ENCODE measurements around the gene ACKR4. TPM values are rescaled to one million over a fixed set of nuclear protein-coding genes. Genes with fewer than 3 reads are reported as not detected.

Gene ACKR4
- total RNA-seq, 1 donor, result 0.72 TPM

DNA sequence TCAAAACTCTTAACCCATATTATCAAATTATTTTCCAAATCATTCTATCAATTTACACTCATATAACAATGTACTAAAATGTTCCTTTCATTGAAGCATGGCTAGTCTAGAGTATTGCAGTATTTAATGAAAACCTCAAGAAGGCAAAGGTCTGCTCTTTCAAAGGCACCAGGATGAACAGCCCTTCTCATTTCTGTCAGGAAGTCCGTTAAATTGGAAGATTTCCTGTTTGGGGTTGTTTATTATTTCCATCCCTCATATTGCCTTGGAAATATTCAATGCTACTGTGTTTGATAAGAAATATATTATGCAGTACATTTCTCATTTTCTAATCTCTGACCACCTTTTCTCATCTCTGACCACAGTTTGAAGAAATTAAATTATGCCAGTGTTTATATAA lies 25.1 kb downstream of the ACKR4 start:
- no peak for DNase-seq (ENCODE audit: insufficient read length, low spot score, missing footprints)
- Histone ChIP-seq H3K79me2 (ENCODE audit: insufficient read depth, low read length) (no peaks in the 10 kb centered on the region), H3K27me3 (ENCODE audit: insufficient read depth, low read length) (no peaks in the 10 kb centered on the region), H3K4me1 (ENCODE audit: insufficient read depth, low read length) (peaks cover 12% of the 10 kb centered on the region), H3K36me3 (ENCODE audit: insufficient read depth, low read length) (peaks cover 3% of the 10 kb centered on the region), H3K27ac (ENCODE audit: low read depth, low read length) (no peak overlapping the region), H4K20me1 (ENCODE audit: insufficient read depth, low read length) (no peaks in the 10 kb centered on the region), H3K4me2 (ENCODE audit: insufficient read depth, low read length) (no peak overlapping the region), H2AFZ (ENCODE audit: low read length) (no peak overlapping the region), H3K9me3 (ENCODE audit: low read depth, low read length) (no peaks in the 10 kb centered on the region), H3K4me3 (ENCODE audit: insufficient read depth, low read length) (no peak overlapping the region)
- TF ChIP-seq, protein P1, sequence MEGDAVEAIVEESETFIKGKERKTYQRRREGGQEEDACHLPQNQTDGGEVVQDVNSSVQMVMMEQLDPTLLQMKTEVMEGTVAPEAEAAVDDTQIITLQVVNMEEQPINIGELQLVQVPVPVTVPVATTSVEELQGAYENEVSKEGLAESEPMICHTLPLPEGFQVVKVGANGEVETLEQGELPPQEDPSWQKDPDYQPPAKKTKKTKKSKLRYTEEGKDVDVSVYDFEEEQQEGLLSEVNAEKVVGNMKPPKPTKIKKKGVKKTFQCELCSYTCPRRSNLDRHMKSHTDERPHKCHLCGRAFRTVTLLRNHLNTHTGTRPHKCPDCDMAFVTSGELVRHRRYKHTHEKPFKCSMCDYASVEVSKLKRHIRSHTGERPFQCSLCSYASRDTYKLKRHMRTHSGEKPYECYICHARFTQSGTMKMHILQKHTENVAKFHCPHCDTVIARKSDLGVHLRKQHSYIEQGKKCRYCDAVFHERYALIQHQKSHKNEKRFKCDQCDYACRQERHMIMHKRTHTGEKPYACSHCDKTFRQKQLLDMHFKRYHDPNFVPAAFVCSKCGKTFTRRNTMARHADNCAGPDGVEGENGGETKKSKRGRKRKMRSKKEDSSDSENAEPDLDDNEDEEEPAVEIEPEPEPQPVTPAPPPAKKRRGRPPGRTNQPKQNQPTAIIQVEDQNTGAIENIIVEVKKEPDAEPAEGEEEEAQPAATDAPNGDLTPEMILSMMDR (IDR thresholded peaks at IDR 0.05; ENCODE audit: extremely low read depth, low read depth, low read length), result no peak

DNA sequence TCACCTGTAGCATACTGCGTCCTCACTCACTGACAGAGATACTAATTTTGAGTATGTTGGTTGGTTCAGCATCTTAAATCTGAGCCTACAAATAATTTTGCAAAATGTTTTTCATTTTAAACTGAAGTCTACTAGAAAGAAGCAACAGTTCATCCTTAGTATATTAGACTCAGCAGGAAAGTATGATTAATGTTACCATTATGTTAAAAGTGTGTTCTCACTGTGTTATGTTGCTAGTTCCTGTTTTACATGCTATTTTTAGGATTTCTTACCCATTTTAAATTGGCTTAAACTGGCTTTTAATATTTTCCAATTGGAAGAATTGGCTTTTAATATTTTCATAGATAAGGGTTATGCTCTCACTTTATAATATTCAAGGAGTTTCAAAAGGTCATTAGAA lies 25.7 kb downstream of the ACKR4 start:
- Histone ChIP-seq H3K36me3 (ENCODE audit: insufficient read depth, low read length) (peaks cover 8% of the 10 kb centered on the region), H3K27me3 (ENCODE audit: insufficient read depth, low read length) (no peaks in the 10 kb centered on the region), H3K27ac (ENCODE audit: low read depth, low read length) (no peak overlapping the region), H3K4me3 (ENCODE audit: insufficient read depth, low read length) (no peak overlapping the region), H3K4me1 (ENCODE audit: insufficient read depth, low read length) (peaks cover 12% of the 10 kb centered on the region), H3K9me3 (ENCODE audit: low read depth, low read length) (no peaks in the 10 kb centered on the region), H3K79me2 (ENCODE audit: insufficient read depth, low read length) (no peaks in the 10 kb centered on the region), H2AFZ (ENCODE audit: low read length) (no peak overlapping the region), H3K4me2 (ENCODE audit: insufficient read depth, low read length) (no peak overlapping the region), H4K20me1 (ENCODE audit: insufficient read depth, low read length) (no peaks in the 10 kb centered on the region)
- TF ChIP-seq, protein P1 (IDR thresholded peaks at IDR 0.05; ENCODE audit: extremely low read depth, low read depth, low read length), result no peak
- no peak for DNase-seq (ENCODE audit: insufficient read length, low spot score, missing footprints)

GRCh38 chr3:132623646-132624045 lies 26.6 kb downstream of the ACKR4 start:
- Histone ChIP-seq H3K36me3 (ENCODE audit: insufficient read depth, low read length) (peaks cover 8% of the 10 kb centered on the region), H3K4me2 (ENCODE audit: insufficient read depth, low read length) (no peak overlapping the region), H3K79me2 (ENCODE audit: insufficient read depth, low read length) (no peaks in the 10 kb centered on the region), H3K9me3 (ENCODE audit: low read depth, low read length) (no peaks in the 10 kb centered on the region), H2AFZ (ENCODE audit: low read length) (no peak overlapping the region), H3K4me1 (ENCODE audit: insufficient read depth, low read length) (peaks cover 12% of the 10 kb centered on the region), H4K20me1 (ENCODE audit: insufficient read depth, low read length) (no peaks in the 10 kb centered on the region), H3K27me3 (ENCODE audit: insufficient read depth, low read length) (no peaks in the 10 kb centered on the region), H3K27ac (ENCODE audit: low read depth, low read length) (no peak overlapping the region), H3K4me3 (ENCODE audit: insufficient read depth, low read length) (no peak overlapping the region)
- TF ChIP-seq, protein P1 (IDR thresholded peaks at IDR 0.05; ENCODE audit: extremely low read depth, low read depth, low read length), result no peak
- no peak for DNase-seq (ENCODE audit: insufficient read length, low spot score, missing footprints)

DNA sequence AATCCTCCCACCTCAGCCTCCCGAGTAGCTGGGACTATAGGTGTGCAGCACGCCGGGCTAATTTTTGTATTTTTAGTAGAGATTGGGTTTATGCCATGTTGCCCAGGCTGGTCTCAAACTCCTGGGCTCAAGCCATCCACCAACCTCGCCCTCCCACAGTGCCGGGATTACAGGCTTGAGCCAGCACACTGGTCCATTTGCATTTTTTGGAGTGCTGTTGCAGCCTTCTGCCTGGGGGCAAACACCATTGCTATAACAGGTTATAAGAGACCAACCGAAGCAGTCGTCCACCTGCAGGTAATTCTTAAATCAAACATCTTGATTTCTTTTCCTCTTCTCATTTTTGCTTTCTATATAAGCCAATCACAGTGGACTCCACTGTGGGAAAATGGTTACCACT lies 27.7 kb downstream of the ACKR4 start:
- H3K27ac ChIP-seq (ENCODE audit: low read depth, low read length), result peak overlapping the region; percentile 3
- TF ChIP-seq, protein P1 (IDR thresholded peaks at IDR 0.05; ENCODE audit: extremely low read depth, low read depth, low read length), result no peak
- H3K4me2 ChIP-seq (ENCODE audit: insufficient read depth, low read length), result no peak overlapping the region
- H3K9me3 ChIP-seq (ENCODE audit: low read depth, low read length), result no peaks in the 10 kb centered on the region
- no peaks in the 10 kb centered on the region for H3K79me2 ChIP-seq (ENCODE audit: insufficient read depth, low read length)
- no peaks in the 10 kb centered on the region for H3K27me3 ChIP-seq (ENCODE audit: insufficient read depth, low read length)
- no peak overlapping the region for H2AFZ ChIP-seq (ENCODE audit: low read length)
- H3K4me3 ChIP-seq (ENCODE audit: insufficient read depth, low read length), result no peak overlapping the region
- no peak for DNase-seq (ENCODE audit: insufficient read length, low spot score, missing footprints)
- no peaks in the 10 kb centered on the region for H4K20me1 ChIP-seq (ENCODE audit: insufficient read depth, low read length)
- peaks cover 8% of the 10 kb centered on the region for H3K36me3 ChIP-seq (ENCODE audit: insufficient read depth, low read length)
- peaks cover 18% of the 10 kb centered on the region for H3K4me1 ChIP-seq (ENCODE audit: insufficient read depth, low read length)
